Measurements from ENCODE around the gene CDKL5.

The CDKL5 gene

DNA sequence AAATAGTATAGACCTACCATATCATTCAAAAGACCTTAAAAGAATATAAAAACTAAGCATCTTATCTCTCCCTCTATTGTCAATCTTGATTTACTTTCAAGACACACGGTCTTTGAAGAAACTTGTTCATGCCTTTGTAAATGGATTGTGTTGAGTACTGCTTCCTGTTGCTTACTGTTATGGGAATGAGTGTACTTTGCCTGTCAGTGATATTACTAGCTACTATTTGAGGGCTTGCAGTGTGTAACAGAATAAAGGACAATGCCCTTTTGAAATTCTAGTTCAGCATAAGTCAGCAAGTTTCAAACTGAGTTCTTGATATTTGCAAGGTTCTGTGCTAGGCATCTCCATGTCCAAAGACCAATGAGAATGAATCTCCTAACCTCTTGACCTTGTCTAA is 36.0 kb downstream of the CDKL5 start:
- Histone ChIP-seq H3K4me1 (ENCODE audit: control insufficient read depth, insufficient read depth, low read length) (no peaks in the 10 kb centered on the region), H3K9ac (ENCODE audit: low read length) (no peak overlapping the region), H3K4me3 (ENCODE audit: low read length) (no peak overlapping the region), H3K36me3 (ENCODE audit: control insufficient read depth, insufficient read depth, low read length, severe bottlenecking) (no peaks in the 10 kb centered on the region), H3K27me3 (replicated peaks; ENCODE audit: control insufficient read depth, insufficient read depth, low read length) (no peaks in the 10 kb centered on the region), H3K9me3 (ENCODE audit: control insufficient read depth, low read length) (no peaks in the 10 kb centered on the region)
- no peak for DNase-seq (ENCODE audit: low read depth)

DNA sequence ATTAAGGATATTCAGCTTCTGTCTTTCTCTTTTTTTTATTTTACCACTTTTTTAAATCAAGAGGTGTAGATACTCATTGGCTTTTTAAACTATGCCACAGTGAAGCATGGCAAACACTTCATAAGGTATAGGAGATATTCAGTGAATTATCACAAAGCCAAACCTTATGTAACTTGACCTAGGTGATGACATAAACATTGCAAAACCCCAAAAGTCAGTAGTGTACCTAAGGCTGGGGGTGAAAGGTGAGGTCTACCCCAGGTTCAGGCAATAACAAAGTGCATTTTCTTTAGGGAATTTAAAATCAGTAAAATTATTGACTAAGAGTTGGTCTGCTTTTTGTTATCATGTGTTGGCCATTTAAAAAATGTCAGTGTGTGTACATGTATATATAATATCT is 39.1 kb downstream of the CDKL5 start:
- H3K4me1 ChIP-seq (ENCODE audit: control insufficient read depth, insufficient read depth, low read length): no peaks in the 10 kb centered on the region
- H3K27me3 ChIP-seq (replicated peaks; ENCODE audit: control insufficient read depth, insufficient read depth, low read length): no peaks in the 10 kb centered on the region
- no peak overlapping the region for H3K9ac ChIP-seq (ENCODE audit: low read length)
- DNase-seq (ENCODE audit: low read depth): no peak
- H3K4me3 ChIP-seq (ENCODE audit: low read length): no peak overlapping the region
- no peaks in the 10 kb centered on the region for H3K9me3 ChIP-seq (ENCODE audit: control insufficient read depth, low read length)
- no peaks in the 10 kb centered on the region for H3K36me3 ChIP-seq (ENCODE audit: control insufficient read depth, insufficient read depth, low read length, severe bottlenecking)

DNA sequence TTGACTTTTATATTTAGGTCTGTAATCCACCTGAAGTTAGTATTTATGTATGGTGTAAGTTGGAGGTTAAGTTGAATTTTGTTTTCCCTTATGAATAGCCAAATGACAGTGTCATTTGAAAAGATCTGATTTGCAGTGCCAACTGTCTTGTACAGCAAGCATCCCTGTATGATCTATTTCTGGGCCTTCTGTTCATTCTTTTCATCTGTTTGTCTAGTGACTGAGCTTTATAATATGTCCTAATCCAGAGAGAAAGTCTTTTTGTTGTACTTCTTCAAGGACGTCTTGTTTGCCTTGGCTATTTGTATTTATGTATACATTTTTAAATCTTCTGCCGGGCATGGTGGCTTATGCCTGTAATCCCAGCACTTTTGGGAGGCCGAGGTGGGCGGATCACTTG is 39.6 kb downstream of the CDKL5 start:
- H3K36me3 ChIP-seq (ENCODE audit: control insufficient read depth, insufficient read depth, low read length, severe bottlenecking): no peaks in the 10 kb centered on the region
- H3K27me3 ChIP-seq (replicated peaks; ENCODE audit: control insufficient read depth, insufficient read depth, low read length): no peaks in the 10 kb centered on the region
- no peak for DNase-seq (ENCODE audit: low read depth)
- no peaks in the 10 kb centered on the region for H3K4me1 ChIP-seq (ENCODE audit: control insufficient read depth, insufficient read depth, low read length)
- H3K9ac ChIP-seq (ENCODE audit: low read length): no peak overlapping the region
- no peaks in the 10 kb centered on the region for H3K9me3 ChIP-seq (ENCODE audit: control insufficient read depth, low read length)
- H3K4me3 ChIP-seq (ENCODE audit: low read length): no peak overlapping the region

DNA sequence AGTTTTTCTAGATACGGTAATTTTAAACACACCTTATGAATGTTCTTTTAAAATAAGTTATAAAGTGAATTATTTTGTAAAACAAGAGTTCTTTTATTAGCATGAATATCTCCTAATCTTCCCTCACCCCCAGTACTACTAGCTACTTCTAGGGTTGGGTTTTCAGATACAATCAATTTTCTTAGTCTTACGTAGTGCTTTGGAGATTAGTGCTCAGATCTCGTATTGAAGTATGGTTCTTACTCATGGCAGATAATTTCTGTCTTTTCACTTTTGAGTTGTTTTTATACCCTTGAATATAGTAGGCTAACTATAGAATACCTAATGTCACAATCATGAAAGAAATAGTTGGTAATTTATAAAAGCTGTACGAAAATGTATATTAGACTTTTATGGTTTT is 43.2 kb downstream of the CDKL5 start:
- Histone ChIP-seq H3K9ac (ENCODE audit: low read length) (no peak overlapping the region), H3K9me3 (ENCODE audit: control insufficient read depth, low read length) (no peaks in the 10 kb centered on the region), H3K36me3 (ENCODE audit: control insufficient read depth, insufficient read depth, low read length, severe bottlenecking) (no peaks in the 10 kb centered on the region), H3K4me3 (ENCODE audit: low read length) (no peak overlapping the region), H3K27me3 (replicated peaks; ENCODE audit: control insufficient read depth, insufficient read depth, low read length) (no peaks in the 10 kb centered on the region), H3K4me1 (ENCODE audit: control insufficient read depth, insufficient read depth, low read length) (no peaks in the 10 kb centered on the region)
- no peak for DNase-seq (ENCODE audit: low read depth)

DNA sequence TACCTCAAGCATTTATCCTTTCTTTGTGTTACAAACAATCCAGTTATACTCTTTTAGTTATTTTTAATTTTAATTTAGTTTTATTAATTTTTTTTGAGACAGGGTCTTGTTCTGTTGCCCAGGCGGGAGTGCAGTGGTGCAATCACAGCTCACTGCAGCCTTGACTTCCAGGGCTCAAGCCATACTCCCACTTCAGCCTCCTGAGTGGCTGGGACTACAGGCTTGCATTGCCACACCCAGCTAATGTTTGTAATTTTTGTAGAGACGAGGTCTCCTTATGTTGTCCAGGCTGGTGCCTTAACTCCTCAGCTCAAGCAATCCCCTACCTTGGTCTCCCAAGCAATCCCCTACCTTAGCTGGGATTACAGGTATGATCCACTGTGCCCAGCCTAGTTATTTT is 45.9 kb downstream of the CDKL5 start:
- Histone ChIP-seq H3K9ac (ENCODE audit: low read length) (no peak overlapping the region), H3K9me3 (ENCODE audit: control insufficient read depth, low read length) (no peaks in the 10 kb centered on the region), H3K27me3 (replicated peaks; ENCODE audit: control insufficient read depth, insufficient read depth, low read length) (no peaks in the 10 kb centered on the region), H3K36me3 (ENCODE audit: control insufficient read depth, insufficient read depth, low read length, severe bottlenecking) (no peaks in the 10 kb centered on the region), H3K4me1 (ENCODE audit: control insufficient read depth, insufficient read depth, low read length) (no peaks in the 10 kb centered on the region), H3K4me3 (ENCODE audit: low read length) (no peak overlapping the region)
- DNase-seq (ENCODE audit: low read depth): no peak

DNA sequence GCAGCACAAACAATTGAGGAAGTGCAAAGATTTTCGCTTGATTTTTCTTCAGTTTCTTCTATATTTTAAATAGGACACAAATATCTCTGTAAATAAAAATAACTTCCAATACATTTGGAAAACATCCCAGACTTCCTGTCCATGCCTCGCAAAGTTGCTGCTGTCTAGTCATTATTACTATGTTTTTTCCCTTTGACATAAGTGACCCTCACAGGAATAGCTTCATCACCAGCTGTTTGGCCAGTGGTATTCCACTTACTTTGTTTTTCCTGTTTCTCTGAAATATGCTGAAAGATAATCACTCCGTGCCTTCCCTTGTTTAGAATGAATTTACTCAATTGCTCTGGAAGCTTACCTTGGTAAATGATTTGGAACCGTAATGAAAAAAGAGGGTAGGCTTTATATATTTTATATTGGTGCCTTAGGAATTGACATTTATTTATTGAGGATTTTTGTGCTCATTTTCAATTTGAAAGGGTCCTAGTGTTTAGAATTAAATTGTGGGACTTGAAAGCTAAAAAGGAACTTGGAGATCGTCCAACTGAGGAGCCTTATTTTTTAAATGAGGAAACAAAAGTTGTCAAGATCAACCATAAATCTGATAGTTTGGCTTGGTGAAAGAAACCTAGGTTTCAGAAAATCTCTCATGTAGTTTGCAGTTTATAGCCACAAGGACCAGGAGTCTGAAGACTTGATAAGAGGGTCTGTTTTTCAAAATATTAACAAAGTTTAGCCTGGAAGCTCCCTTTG is 65.6 kb downstream of the CDKL5 start:
- Histone ChIP-seq H3K9me3 (ENCODE audit: control insufficient read depth, low read length) (no peaks in the 10 kb centered on the region), H3K36me3 (ENCODE audit: control insufficient read depth, insufficient read depth, low read length, severe bottlenecking) (no peaks in the 10 kb centered on the region), H3K9ac (ENCODE audit: low read length) (no peak overlapping the region), H3K27me3 (replicated peaks; ENCODE audit: control insufficient read depth, insufficient read depth, low read length) (no peaks in the 10 kb centered on the region), H3K4me3 (ENCODE audit: low read length) (no peak overlapping the region), H3K4me1 (ENCODE audit: control insufficient read depth, insufficient read depth, low read length) (no peaks in the 10 kb centered on the region)
- no peak for DNase-seq (ENCODE audit: low read depth)

DNA sequence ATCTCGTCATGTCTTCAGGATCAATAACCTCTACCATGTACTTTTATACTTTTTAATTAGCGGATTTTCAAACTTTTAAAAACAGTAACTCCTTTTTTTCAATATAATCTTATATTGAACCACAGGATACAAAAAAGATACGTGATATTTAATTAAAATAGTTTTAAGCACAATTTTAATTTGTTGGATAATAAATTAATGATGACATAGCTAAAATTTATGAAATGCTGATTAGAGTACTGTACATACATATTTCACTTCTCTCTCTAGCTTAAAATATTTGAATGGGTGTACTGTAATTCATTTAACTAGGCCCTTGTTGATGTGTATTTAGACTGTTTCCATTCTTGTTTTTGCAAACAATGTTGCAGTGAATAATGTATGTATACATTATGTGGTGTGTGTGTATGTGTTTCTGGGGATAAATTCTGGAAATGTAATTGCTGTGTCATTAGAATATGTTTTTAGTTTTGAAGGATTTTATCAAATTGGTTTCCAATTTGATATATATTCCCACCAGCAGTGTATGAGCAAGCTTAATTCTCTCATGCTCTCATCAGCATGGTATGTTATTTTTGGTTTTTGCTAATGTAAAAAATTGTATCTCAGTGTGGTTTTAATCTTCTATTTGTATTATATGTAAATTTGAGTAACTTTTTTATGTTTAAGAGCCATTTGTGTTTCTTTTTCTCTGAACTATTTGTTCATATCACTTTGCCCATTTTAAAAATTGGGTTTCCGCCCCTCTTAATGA is 66.4 kb downstream of the CDKL5 start:
- Histone ChIP-seq H3K27me3 (replicated peaks; ENCODE audit: control insufficient read depth, insufficient read depth, low read length) (no peaks in the 10 kb centered on the region), H3K9ac (ENCODE audit: low read length) (no peak overlapping the region), H3K36me3 (ENCODE audit: control insufficient read depth, insufficient read depth, low read length, severe bottlenecking) (no peaks in the 10 kb centered on the region), H3K4me3 (ENCODE audit: low read length) (no peak overlapping the region), H3K4me1 (ENCODE audit: control insufficient read depth, insufficient read depth, low read length) (no peaks in the 10 kb centered on the region), H3K9me3 (ENCODE audit: control insufficient read depth, low read length) (no peaks in the 10 kb centered on the region)
- peak; percentile 11 for DNase-seq (ENCODE audit: low read depth)

DNA sequence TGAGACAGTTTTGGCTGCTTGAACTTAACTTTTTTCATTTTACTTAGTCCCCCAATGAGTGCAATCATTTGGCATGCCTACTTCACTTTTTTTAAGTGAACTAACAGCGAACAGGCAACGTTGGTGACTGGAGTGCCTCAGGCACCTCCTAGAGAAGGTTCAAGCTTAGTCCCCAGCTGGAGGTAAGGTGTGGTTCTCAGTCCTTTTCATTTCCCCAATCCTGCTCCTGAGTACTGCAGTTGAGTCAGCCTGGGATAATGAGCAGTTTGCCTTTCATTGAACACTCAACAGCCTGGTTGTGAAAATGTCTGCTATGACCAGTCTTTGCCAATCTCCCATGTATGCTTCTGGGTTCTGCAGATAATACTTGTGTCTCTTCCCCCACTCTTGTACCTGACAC is 109.5 kb downstream of the CDKL5 start:
- no peak for DNase-seq (ENCODE audit: low read depth)
- peaks cover 12% of the 10 kb centered on the region for H3K9me3 ChIP-seq (ENCODE audit: control insufficient read depth, low read length)
- no peaks in the 10 kb centered on the region for H3K36me3 ChIP-seq (ENCODE audit: control insufficient read depth, insufficient read depth, low read length, severe bottlenecking)
- H3K4me3 ChIP-seq (ENCODE audit: low read length): no peak overlapping the region
- no peaks in the 10 kb centered on the region for H3K27me3 ChIP-seq (replicated peaks; ENCODE audit: control insufficient read depth, insufficient read depth, low read length)
- H3K9ac ChIP-seq (ENCODE audit: low read length): no peak overlapping the region
- no peaks in the 10 kb centered on the region for H3K4me1 ChIP-seq (ENCODE audit: control insufficient read depth, insufficient read depth, low read length)

DNA sequence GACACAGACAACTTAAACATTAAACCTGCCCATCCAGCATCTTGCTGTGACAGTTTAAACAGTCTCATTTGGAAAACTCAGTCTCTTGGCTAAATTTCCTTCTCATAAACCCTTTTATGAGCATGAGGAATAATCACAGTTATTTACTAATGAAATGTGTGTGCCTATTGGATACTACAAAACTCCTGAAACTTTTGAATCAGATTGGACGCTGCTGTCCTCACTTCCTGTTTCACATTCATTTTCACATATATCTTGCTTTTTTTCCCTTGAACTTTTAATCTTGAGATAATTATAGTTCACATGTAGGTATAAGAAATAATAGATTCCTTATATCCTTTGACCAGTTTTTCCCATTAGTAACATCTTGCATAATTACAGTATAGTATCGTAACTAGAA is 111.7 kb downstream of the CDKL5 start:
- DNase-seq (ENCODE audit: low read depth): no peak
- peaks cover 12% of the 10 kb centered on the region for H3K9me3 ChIP-seq (ENCODE audit: control insufficient read depth, low read length)
- no peak overlapping the region for H3K4me3 ChIP-seq (ENCODE audit: low read length)
- no peaks in the 10 kb centered on the region for H3K4me1 ChIP-seq (ENCODE audit: control insufficient read depth, insufficient read depth, low read length)
- H3K36me3 ChIP-seq (ENCODE audit: control insufficient read depth, insufficient read depth, low read length, severe bottlenecking): no peaks in the 10 kb centered on the region
- H3K9ac ChIP-seq (ENCODE audit: low read length): no peak overlapping the region
- no peaks in the 10 kb centered on the region for H3K27me3 ChIP-seq (replicated peaks; ENCODE audit: control insufficient read depth, insufficient read depth, low read length)

DNA sequence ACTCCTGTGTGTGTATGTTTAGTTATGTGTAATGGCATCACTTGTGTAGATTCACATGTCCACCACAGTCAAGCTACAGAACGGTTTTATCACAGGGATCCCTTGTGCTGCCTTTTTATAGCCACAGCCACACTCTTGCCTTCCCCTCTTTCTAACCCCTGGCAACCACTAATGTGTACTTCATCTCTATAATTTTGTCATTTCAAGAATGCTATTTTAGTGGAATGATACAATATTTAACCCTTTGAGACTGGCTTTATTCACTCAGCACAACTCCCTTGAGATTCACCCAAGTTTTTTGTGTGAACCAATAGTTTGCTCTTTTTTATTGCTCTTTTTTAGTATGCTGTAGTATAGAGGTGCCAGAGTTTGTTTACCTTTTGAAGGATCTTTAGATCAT is 112.1 kb downstream of the CDKL5 start:
- Histone ChIP-seq H3K36me3 (ENCODE audit: control insufficient read depth, insufficient read depth, low read length, severe bottlenecking) (no peaks in the 10 kb centered on the region), H3K9me3 (ENCODE audit: control insufficient read depth, low read length) (peaks cover 12% of the 10 kb centered on the region), H3K27me3 (replicated peaks; ENCODE audit: control insufficient read depth, insufficient read depth, low read length) (no peaks in the 10 kb centered on the region), H3K4me1 (ENCODE audit: control insufficient read depth, insufficient read depth, low read length) (no peaks in the 10 kb centered on the region), H3K4me3 (ENCODE audit: low read length) (no peak overlapping the region), H3K9ac (ENCODE audit: low read length) (no peak overlapping the region)
- DNase-seq (ENCODE audit: low read depth): no peak

DNA sequence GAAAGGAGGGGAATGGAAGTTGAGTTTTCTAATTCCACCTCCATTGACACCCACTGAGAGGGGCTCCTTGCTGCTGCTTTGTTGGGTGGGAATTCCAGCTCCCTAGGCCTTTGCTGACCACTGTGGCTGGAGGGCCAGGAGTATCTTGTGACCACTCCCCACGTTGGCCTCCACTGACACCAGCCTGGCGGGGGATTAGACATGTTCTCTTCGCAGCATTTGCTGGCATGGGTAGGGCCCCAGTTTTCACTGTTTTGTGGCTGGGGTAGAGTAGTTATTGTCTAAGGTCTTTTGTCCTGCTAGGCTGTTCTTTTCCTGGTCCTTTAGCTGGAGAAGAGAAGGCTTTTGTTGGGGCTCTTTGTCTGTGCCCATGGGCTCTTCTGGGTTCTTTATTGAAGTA is 116.7 kb downstream of the CDKL5 start:
- Histone ChIP-seq H3K27me3 (replicated peaks; ENCODE audit: control insufficient read depth, insufficient read depth, low read length) (peaks cover 3% of the 10 kb centered on the region), H3K4me3 (ENCODE audit: low read length) (no peak overlapping the region), H3K36me3 (ENCODE audit: control insufficient read depth, insufficient read depth, low read length, severe bottlenecking) (no peaks in the 10 kb centered on the region), H3K9me3 (ENCODE audit: control insufficient read depth, low read length) (peaks cover 12% of the 10 kb centered on the region), H3K9ac (ENCODE audit: low read length) (no peak overlapping the region), H3K4me1 (ENCODE audit: control insufficient read depth, insufficient read depth, low read length) (no peaks in the 10 kb centered on the region)
- no peak for DNase-seq (ENCODE audit: low read depth)
